H1 (cell line): Measurements from ENCODE around the gene TTBK1.

Source experiments
- CBX5 ChIP-seq: fragments of 300-800, 300-1000 bp; sonication (generic); IDR thresholded peaks from 2 replicates; pipeline ENCODE4 v1.7.1; 2016; ENCODE audit warnings: antibody characterized with exemption, low read length, low read depth
- CREB1 ChIP-seq: IDR thresholded peaks from 2 replicates; pipeline ENCODE4 v1.6.1; 2012; ENCODE audit warnings: inconsistent platforms
- FOSL1 ChIP-seq: IDR thresholded peaks from 2 replicates; pipeline ENCODE4 v1.6.1; 2011; ENCODE audit warnings: mild to moderate bottlenecking, low read depth, low read length, moderate library complexity; ENCODE audit not compliant: insufficient read depth
- JUN ChIP-seq: IDR thresholded peaks from 2 replicates; pipeline ENCODE4 v1.6.1; 2011; ENCODE audit warnings: low read depth, mild to moderate bottlenecking, improper control_type of control experiment, low read length
- KDM1A ChIP-seq: fragments of 200-600, 300-600 bp; sonication (generic); IDR thresholded peaks from 2 replicates; pipeline ENCODE4 v1.7.1; 2016; ENCODE audit warnings: mild to moderate bottlenecking, low read length, borderline replicate concordance
- MAFK ChIP-seq: IDR thresholded peaks from 2 replicates; pipeline ENCODE4 v1.6.1; 2012; ENCODE audit warnings: low read depth, mild to moderate bottlenecking, improper control_type of control experiment, low read length
- MAX ChIP-seq: IDR thresholded peaks from 2 replicates; pipeline ENCODE4 v1.6.1; 2012; ENCODE audit warnings: inconsistent platforms
- POLR2A ChIP-seq, 2 experiments: IDR thresholded peaks; 1 replicate in 1 of 2; 2 replicates in 1 of 2; pipeline ENCODE4 v1.6.1; 2011; ENCODE audit warnings: low read depth in 2 of 2, low read length in 2 of 2, mild to moderate bottlenecking in 2 of 2; ENCODE audit errors: control extremely low read depth in 1 of 2
- TF ChIP-seq, protein P1 (sequence below), 3 experiments: IDR thresholded peaks; 1 replicate in 2 of 3; 2 replicates in 1 of 3; pipeline versions ENCODE4 v1.5.1 to v1.6.1; 2011; ENCODE audit warnings: low read length in 3 of 3, mild to moderate bottlenecking in 3 of 3, inconsistent platforms in 2 of 3, low read depth in 1 of 3, moderate library complexity in 1 of 3; ENCODE audit not compliant: insufficient read depth in 1 of 3; ENCODE audit errors: control extremely low read depth in 1 of 3

- no peak for TF ChIP-seq CBX5
- TF ChIP-seq, protein P1, sequence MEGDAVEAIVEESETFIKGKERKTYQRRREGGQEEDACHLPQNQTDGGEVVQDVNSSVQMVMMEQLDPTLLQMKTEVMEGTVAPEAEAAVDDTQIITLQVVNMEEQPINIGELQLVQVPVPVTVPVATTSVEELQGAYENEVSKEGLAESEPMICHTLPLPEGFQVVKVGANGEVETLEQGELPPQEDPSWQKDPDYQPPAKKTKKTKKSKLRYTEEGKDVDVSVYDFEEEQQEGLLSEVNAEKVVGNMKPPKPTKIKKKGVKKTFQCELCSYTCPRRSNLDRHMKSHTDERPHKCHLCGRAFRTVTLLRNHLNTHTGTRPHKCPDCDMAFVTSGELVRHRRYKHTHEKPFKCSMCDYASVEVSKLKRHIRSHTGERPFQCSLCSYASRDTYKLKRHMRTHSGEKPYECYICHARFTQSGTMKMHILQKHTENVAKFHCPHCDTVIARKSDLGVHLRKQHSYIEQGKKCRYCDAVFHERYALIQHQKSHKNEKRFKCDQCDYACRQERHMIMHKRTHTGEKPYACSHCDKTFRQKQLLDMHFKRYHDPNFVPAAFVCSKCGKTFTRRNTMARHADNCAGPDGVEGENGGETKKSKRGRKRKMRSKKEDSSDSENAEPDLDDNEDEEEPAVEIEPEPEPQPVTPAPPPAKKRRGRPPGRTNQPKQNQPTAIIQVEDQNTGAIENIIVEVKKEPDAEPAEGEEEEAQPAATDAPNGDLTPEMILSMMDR (IDR thresholded peaks at IDR 0.05; ENCODE audit: control extremely low read depth in 1 of 3, insufficient read depth in 1 of 3, low read depth in 1 of 3, low read length in 3 of 3), result no peak
- TF ChIP-seq MAFK, result no peak
- no peak for TF ChIP-seq JUN
- TF ChIP-seq CREB1, result no peak
- TF ChIP-seq POLR2A (IDR thresholded peaks at IDR 0.05; ENCODE audit: control extremely low read depth in 1 of 2, low read depth in 2 of 2, low read length in 2 of 2), result no peak
- TF ChIP-seq KDM1A, result no peak
- TF ChIP-seq MAX, result no peak
- no peak for TF ChIP-seq FOSL1
Measured at GRCh38 chr6:43258807-43259686, 15.8 kb downstream of the TTBK1 start.
